Measurements from ENCODE around the gene RSPH9.
"Not testable (repeated sequence)": the region's sequence is repeated elsewhere in the genome, so short reads cannot be mapped to it uniquely, and the experiment has no call there.

Gene RSPH9

GRCh38 chr6:43629104-43629504 is 15.7 kb upstream of the RSPH9 start, which contains the start of gene GTPBP2:
Gene GTPBP2 (minus strand): TSS chr6:43629264. CDS start chr6:43629162, 102 bp downstream.
- DNase-seq = peak; percentile 99 to 100 (median 100)

- peak; percentile 97 to 99 (median 98) for DNase-seq
Measured at GRCh38 chr6:43629505-43630300, 15.1 kb upstream of the RSPH9 start.

GRCh38 chr6:43630980-43631619 is 13.7 kb upstream of the RSPH9 start:
- DNase-seq = no peak

GRCh38 chr6:43633002-43633401 is 11.8 kb upstream of the RSPH9 start:
- not testable (repeated sequence) for DNase-seq

GRCh38 chr6:43634702-43635303 is 10.0 kb upstream of the RSPH9 start:
- DNase-seq = no peak

GRCh38 chr6:43635387-43636307 is 9.2 kb upstream of the RSPH9 start, which contains the start of gene MAD2L1BP:
Gene MAD2L1BP (plus strand): TSS chr6:43635840. CDS start chr6:43635876, 36 bp downstream.
- DNase-seq = peak; percentile 77 to 91 (median 86)

- peak in 1 of 4 experiments; percentile 28 for DNase-seq
Measured at GRCh38 chr6:43636308-43636659, 8.6 kb upstream of the RSPH9 start.

- DNase-seq = peak; percentile 36 to 70 (median 62)
Measured at GRCh38 chr6:43639984-43640800, 4.6 kb upstream of the RSPH9 start.

GRCh38 chr6:43645613-43645964 is 753 bp downstream of the RSPH9 start:
- no peak for DNase-seq

- no peak for DNase-seq
Measured at GRCh38 chr6:43647613-43648012, 2.8 kb downstream of the RSPH9 start.

- no peak for DNase-seq
Measured at GRCh38 chr6:43648248-43648647, 3.4 kb downstream of the RSPH9 start.

GRCh38 chr6:43652822-43653221 is 8.0 kb downstream of the RSPH9 start:
- not testable (repeated sequence) for DNase-seq

- DNase-seq = no peak
Measured at GRCh38 chr6:43657221-43657802, 12.5 kb downstream of the RSPH9 start.

- no peak for DNase-seq
Measured at GRCh38 chr6:43658161-43658560, 13.3 kb downstream of the RSPH9 start.

- not testable (repeated sequence) for DNase-seq
Measured at GRCh38 chr6:43662948-43663347, 18.1 kb downstream of the RSPH9 start.

- no peak for DNase-seq
Measured at GRCh38 chr6:43665376-43665775, 20.5 kb downstream of the RSPH9 start.

- no peak for DNase-seq
Measured at GRCh38 chr6:43666196-43666920, 21.5 kb downstream of the RSPH9 start.

- peak; percentile 76 to 90 (median 81) for DNase-seq
Measured at GRCh38 chr6:43667245-43668150, 22.7 kb downstream of the RSPH9 start.

Measured in suppressor macrophage (primary cell).